Activated CD8-positive, alpha-beta memory T cell treated with anti-CD3 and anti-CD28 coated beads, Interleukin-2, amount 10 ng/mL, durations not matched to agents 7 days and 5 days (primary cell): ENCODE measurements around the gene AVL9. TPM values are rescaled to one million over a fixed set of nuclear protein-coding genes. Genes with fewer than 3 reads are reported as not detected.
"Not testable (repeated sequence)": the region's sequence is repeated elsewhere in the genome, so short reads cannot be mapped to it uniquely, and the experiment has no call there.

Experiments
- ATAC-seq: fragments of 150-1000 bp; cut with Tn5 transposase; one replicate; pipeline ENCODE4 v1.10.0; 2021; ENCODE audit warnings: moderate library complexity
- CTCF ChIA-PET: fragments of 350-600 bp; sonication (Branson Sonifier 250); formaldehyde crosslinking; loops from one replicate; lab custom pipeline; 2021; ENCODE audit warnings: antibody characterized with exemption; lab: Charles Lee
- DNase-seq: peaks from one replicate; pipeline ENCODE4 v3.0.0-alpha.2; 2020
- H3K27ac Mint-ChIP-seq: one replicate; pipeline ENCODE4 v1.8.0; 2021; ENCODE audit warnings: mild to moderate bottlenecking, mixed read lengths
- H3K27me3 Mint-ChIP-seq: one replicate; pipeline ENCODE4 v1.8.0; 2021; ENCODE audit warnings: mixed read lengths
- H3K36me3 Mint-ChIP-seq: one replicate; pipeline ENCODE4 v1.8.0; 2021; ENCODE audit warnings: mild to moderate bottlenecking, mixed read lengths
- H3K4me1 Mint-ChIP-seq: one replicate; pipeline ENCODE4 v1.8.0; 2021; ENCODE audit warnings: mixed read lengths
- H3K4me3 Mint-ChIP-seq: one replicate; pipeline ENCODE4 v1.8.0; 2021; ENCODE audit warnings: mild to moderate bottlenecking, moderate library complexity, mixed read lengths
- H3K9me3 Mint-ChIP-seq: one replicate; pipeline ENCODE4 v1.8.0; 2022; ENCODE audit warnings: low read depth, mixed read lengths
- total RNA-seq, 2 experiments: library from RNA; stranded (reverse); gene quantifications; one replicate each; pipeline ENCODE4 v1.2.3, GENCODE V29; 2021

AVL9 gene
- 10 to 100 TPM; 36.1 to 42.2 TPM for total RNA-seq

DNA sequence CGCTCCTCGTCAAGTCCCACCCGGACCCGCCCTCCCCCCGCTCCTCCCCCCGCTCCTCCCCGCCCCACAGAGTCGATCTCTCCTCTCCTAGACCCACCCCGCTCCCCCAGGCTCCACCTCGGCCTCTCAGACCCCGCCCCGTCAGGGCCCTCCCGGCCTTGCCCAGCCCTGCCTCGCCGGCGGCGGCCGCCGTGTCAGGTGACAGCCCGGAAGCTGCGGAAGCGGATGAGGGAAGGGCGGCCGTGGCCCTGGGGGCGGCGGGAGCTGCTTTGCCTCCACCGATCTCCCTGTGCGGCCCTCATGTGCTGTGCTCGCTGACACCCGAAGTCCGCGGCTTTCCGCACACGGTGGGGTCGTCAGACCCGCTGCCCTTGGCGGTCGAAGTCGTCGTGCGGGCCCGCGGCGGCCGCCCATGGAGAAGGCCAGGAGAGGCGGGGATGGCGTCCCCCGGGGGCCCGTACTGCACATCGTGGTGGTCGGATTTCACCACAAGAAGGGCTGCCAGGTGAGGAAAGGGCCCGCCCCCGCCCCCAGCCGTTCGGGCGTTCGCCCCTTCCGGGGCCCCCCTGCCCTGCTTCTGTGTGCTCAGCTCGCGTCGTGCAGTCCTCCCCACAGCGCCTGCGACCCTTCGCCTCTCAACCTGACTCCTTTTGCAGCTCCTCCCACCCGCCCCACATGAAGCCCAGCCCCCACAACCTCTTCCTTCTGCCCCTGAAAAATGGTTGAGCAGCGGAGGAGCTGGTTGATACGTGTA is at the start of gene AVL9:
AVL9 (plus strand) TSS at position 192 of the 754 bp plus-strand sequence; CDS start at position 413, 221 bp downstream.
- H3K27me3 Mint-ChIP-seq: no peaks in the 10 kb centered on the region
- peaks cover 21% of the 10 kb centered on the region for H3K36me3 Mint-ChIP-seq
- peak within 1 kb of the TSS; percentile 93 for H3K4me3 Mint-ChIP-seq
- CTCF ChIA-PET: interaction anchor here (0.8 to 1.1 kb wide), 3 partner anchors 16 to 625 kb away, joined by 3 read pairs; no protein-coding TSS in a partner anchor
- H3K4me1 Mint-ChIP-seq: peaks cover 40% of the 10 kb centered on the region
- H3K9me3 Mint-ChIP-seq: no peaks in the 10 kb centered on the region
- H3K27ac Mint-ChIP-seq: peak within 1 kb of the TSS; percentile 98
- DNase-seq (peak; percentile 100), ATAC-seq (peak; percentile 94)

- H3K9me3 Mint-ChIP-seq: no peaks in the 10 kb centered on the region
- ATAC-seq (no peak), DNase-seq (no peak)
- CTCF ChIA-PET: no interaction called here
- H3K27me3 Mint-ChIP-seq: no peaks in the 10 kb centered on the region
- no peaks in the 10 kb centered on the region for H3K4me1 Mint-ChIP-seq
- no peak overlapping the region for H3K4me3 Mint-ChIP-seq
- H3K36me3 Mint-ChIP-seq: no peaks in the 10 kb centered on the region
- no peak overlapping the region for H3K27ac Mint-ChIP-seq
These were observed 48.1 kb upstream of the AVL9 start for GRCh38 chr7:32447218-32447617.

- H3K27ac Mint-ChIP-seq: no peak overlapping the region
- H3K36me3 Mint-ChIP-seq: no peaks in the 10 kb centered on the region
- H3K9me3 Mint-ChIP-seq: no peaks in the 10 kb centered on the region
- peaks cover 8% of the 10 kb centered on the region for H3K27me3 Mint-ChIP-seq
- no peaks in the 10 kb centered on the region for H3K4me1 Mint-ChIP-seq
- DNase-seq: no peak
- no peak for ATAC-seq
- CTCF ChIA-PET: no interaction called here
- no peak overlapping the region for H3K4me3 Mint-ChIP-seq
These were observed 41.8 kb upstream of the AVL9 start for GRCh38 chr7:32453341-32454011.

- DNase-seq (no peak), ATAC-seq (no peak)
- no peaks in the 10 kb centered on the region for H3K4me1 Mint-ChIP-seq
- CTCF ChIA-PET: no interaction called here
- H3K27me3 Mint-ChIP-seq: peaks cover 7% of the 10 kb centered on the region
- H3K36me3 Mint-ChIP-seq: no peaks in the 10 kb centered on the region
- no peaks in the 10 kb centered on the region for H3K9me3 Mint-ChIP-seq
- no peak overlapping the region for H3K27ac Mint-ChIP-seq
- no peak overlapping the region for H3K4me3 Mint-ChIP-seq
These were observed 37.3 kb upstream of the AVL9 start for GRCh38 chr7:32458025-32458424.

DNA sequence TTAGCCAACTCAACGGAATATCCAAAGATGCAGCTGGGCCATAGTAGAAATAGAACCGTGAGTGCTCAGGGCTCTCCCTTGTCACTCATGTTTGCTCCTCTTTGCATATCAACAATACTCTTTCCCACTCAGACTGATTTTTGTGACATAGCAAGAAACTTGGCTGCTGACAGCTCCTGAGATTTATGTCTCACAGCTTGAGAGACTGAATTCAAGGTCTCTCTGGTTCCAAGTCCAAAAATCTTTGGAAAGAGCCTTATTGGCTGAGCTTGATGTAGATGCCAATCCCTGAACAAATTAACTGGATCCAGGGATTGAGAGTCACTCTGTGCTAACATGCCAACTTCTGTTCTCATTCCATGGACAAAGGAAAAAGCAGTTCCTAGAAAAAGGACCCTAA is 35.5 kb upstream of the AVL9 start:
- Mint-ChIP-seq H3K27ac (no peak overlapping the region), H3K4me1 (no peaks in the 10 kb centered on the region), H3K27me3 (peaks cover 3% of the 10 kb centered on the region), H3K4me3 (no peak overlapping the region), H3K9me3 (no peaks in the 10 kb centered on the region), H3K36me3 (no peaks in the 10 kb centered on the region)
- CTCF ChIA-PET: no interaction called here
- DNase-seq (no peak), ATAC-seq (no peak)

GRCh38 chr7:32461484-32461883 is 33.8 kb upstream of the AVL9 start:
- CTCF ChIA-PET: no interaction called here
- H3K27ac Mint-ChIP-seq: no peak overlapping the region

DNA sequence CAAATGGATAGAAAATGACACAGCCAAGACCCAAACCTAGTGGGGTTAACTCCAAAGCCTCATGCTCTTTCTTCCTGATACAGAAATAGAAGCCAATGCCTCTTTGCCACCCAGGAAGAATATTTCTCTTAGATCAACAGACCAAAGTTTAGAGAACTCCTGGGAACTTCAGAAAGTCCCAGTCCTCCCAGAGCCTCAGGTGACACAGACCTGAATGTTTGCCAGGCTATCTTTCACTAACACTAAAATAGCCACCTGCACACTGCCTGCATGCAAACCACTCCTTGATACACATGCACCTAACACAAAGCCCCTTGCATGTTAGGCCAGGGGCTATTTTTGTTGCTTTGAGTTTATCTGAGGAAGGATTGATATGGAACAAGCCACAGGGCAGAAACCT is 32.8 kb upstream of the AVL9 start:
- Mint-ChIP-seq H3K4me3 (no peak overlapping the region), H3K4me1 (no peaks in the 10 kb centered on the region), H3K9me3 (no peaks in the 10 kb centered on the region), H3K27ac (no peak overlapping the region), H3K36me3 (no peaks in the 10 kb centered on the region), H3K27me3 (no peaks in the 10 kb centered on the region)
- CTCF ChIA-PET: no interaction called here
- DNase-seq (no peak), ATAC-seq (no peak)

More at GRCh38 chr7:32461484-32461883, 33.8 kb upstream of the AVL9 start:
- H3K9me3 Mint-ChIP-seq: no peaks in the 10 kb centered on the region
- peaks cover 3% of the 10 kb centered on the region for H3K27me3 Mint-ChIP-seq
- no peak for ATAC-seq
- no peaks in the 10 kb centered on the region for H3K36me3 Mint-ChIP-seq
- DNase-seq: no peak
- H3K4me3 Mint-ChIP-seq: no peak overlapping the region
- no peaks in the 10 kb centered on the region for H3K4me1 Mint-ChIP-seq

GRCh38 chr7:32462977-32463376 is 32.3 kb upstream of the AVL9 start:
- Mint-ChIP-seq H3K27ac (no peak overlapping the region), H3K4me3 (no peak overlapping the region), H3K27me3 (no peaks in the 10 kb centered on the region), H3K4me1 (no peaks in the 10 kb centered on the region), H3K9me3 (no peaks in the 10 kb centered on the region), H3K36me3 (no peaks in the 10 kb centered on the region)
- DNase-seq (no peak), ATAC-seq (no peak)
- CTCF ChIA-PET: no interaction called here

DNA sequence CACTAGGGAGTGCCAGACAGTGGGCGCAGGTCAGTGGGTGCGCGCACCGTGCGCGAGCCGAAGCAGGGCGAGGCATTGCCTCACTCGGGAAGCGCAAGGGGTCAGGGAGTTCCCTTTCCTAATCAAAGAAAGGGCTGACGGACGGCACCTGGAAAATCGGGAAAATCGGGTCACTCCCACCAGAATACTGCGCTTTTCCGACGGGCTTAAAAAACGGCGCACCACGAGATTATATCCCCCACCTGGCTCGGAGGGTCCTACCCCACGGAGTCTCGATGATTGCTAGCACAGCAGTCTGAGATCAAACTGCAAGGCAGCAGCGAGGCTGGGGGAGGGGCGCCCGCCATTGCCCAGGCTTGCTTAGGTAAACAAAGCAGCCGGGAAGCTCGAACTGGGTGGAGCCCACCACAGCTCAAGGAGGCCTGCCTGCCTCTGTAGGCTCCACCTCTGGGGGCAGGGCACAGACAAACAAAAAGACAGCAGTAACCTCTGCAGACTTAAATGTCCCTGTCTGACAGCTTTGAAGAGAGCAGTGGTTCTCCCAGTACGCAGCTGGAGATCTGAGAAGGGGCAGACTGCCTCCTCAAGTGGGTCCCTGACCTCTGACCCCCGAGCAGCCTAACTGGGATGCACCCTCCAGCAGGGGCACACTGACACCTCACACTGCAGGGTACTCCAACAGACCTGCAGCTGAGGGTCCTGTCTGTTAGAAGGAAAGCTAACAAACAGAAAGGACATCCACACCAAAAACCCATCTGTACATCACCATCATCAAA is 30.5 kb upstream of the AVL9 start:
- ATAC-seq, H3K4me3 Mint-ChIP-seq, H3K4me1 Mint-ChIP-seq, H3K27ac Mint-ChIP-seq, H3K27me3 Mint-ChIP-seq, H3K9me3 Mint-ChIP-seq, H3K36me3 Mint-ChIP-seq, DNase-seq, CTCF ChIA-PET: not testable (repeated sequence)

GRCh38 chr7:32470004-32470403 is 25.3 kb upstream of the AVL9 start:
- H3K27ac Mint-ChIP-seq, H3K27me3 Mint-ChIP-seq, ATAC-seq: not testable (repeated sequence)

GRCh38 chr7:32470871-32471270 is 24.4 kb upstream of the AVL9 start:
- H3K36me3 Mint-ChIP-seq: no peaks in the 10 kb centered on the region
- no peaks in the 10 kb centered on the region for H3K4me1 Mint-ChIP-seq
- no peak overlapping the region for H3K4me3 Mint-ChIP-seq
- H3K27ac Mint-ChIP-seq: no peak overlapping the region
- DNase-seq (no peak), ATAC-seq (no peak)
- no peaks in the 10 kb centered on the region for H3K27me3 Mint-ChIP-seq
- H3K9me3 Mint-ChIP-seq: no peaks in the 10 kb centered on the region
- CTCF ChIA-PET: no interaction called here

More at GRCh38 chr7:32470004-32470403, 25.3 kb upstream of the AVL9 start:
- H3K4me1 Mint-ChIP-seq, H3K36me3 Mint-ChIP-seq, DNase-seq, H3K9me3 Mint-ChIP-seq, CTCF ChIA-PET, H3K4me3 Mint-ChIP-seq: not testable (repeated sequence)

GRCh38 chr7:32472015-32472414 is 23.3 kb upstream of the AVL9 start:
- no peaks in the 10 kb centered on the region for H3K4me1 Mint-ChIP-seq
- H3K9me3 Mint-ChIP-seq: no peaks in the 10 kb centered on the region
- H3K27ac Mint-ChIP-seq: no peak overlapping the region

GRCh38 chr7:32474008-32474407 is 21.3 kb upstream of the AVL9 start:
- H3K36me3 Mint-ChIP-seq: no peaks in the 10 kb centered on the region
- ATAC-seq (no peak), DNase-seq (no peak)
- H3K4me1 Mint-ChIP-seq: no peaks in the 10 kb centered on the region
- H3K4me3 Mint-ChIP-seq: no peak overlapping the region
- CTCF ChIA-PET: no interaction called here
- peaks cover under 1% of the 10 kb centered on the region for H3K27me3 Mint-ChIP-seq
- no peaks in the 10 kb centered on the region for H3K9me3 Mint-ChIP-seq
- H3K27ac Mint-ChIP-seq: no peak overlapping the region

More at GRCh38 chr7:32472015-32472414, 23.3 kb upstream of the AVL9 start:
- no peaks in the 10 kb centered on the region for H3K27me3 Mint-ChIP-seq
- DNase-seq (no peak), ATAC-seq (no peak)
- CTCF ChIA-PET: no interaction called here
- no peaks in the 10 kb centered on the region for H3K36me3 Mint-ChIP-seq
- no peak overlapping the region for H3K4me3 Mint-ChIP-seq
